ENCODE data around the gene BBIP1. TPM values are rescaled to one million over a fixed set of nuclear protein-coding genes. Genes with fewer than 3 reads are reported as not detected.
"Not testable (repeated sequence)": the region's sequence is repeated elsewhere in the genome, so short reads cannot be mapped to it uniquely, and the experiment has no call there.

Gene BBIP1
- total RNA-seq, 1 donor from 2014 or later = 32.4 TPM

GRCh38 chr10:110868981-110869380, 50.0 kb downstream of the BBIP1 start:
- intact Hi-C loops (cut with DNase I) = no loop called here
- peak overlapping the region; percentile 43 for H3K27ac ChIP-seq
- no peaks in the 10 kb centered on the region for H3K27me3 ChIP-seq (ENCODE audit: low read depth)
- H3K4me1 ChIP-seq = peaks cover 56% of the 10 kb centered on the region
- H3K36me3 ChIP-seq = no peaks in the 10 kb centered on the region
- DNase-seq (no peak), ATAC-seq (no peak)
- H3K9me3 ChIP-seq = no peaks in the 10 kb centered on the region
- TF ChIP-seq CTCF (IDR thresholded peaks at IDR 0.05) = no peak
- H3K4me3 ChIP-seq = no peak overlapping the region

GRCh38 chr10:110867807-110868465, 51.0 kb downstream of the BBIP1 start:
- H3K27ac ChIP-seq = peak overlapping the region; percentile 47
- TF ChIP-seq CTCF (IDR thresholded peaks at IDR 0.05) = no peak
- H3K4me1 ChIP-seq = peaks cover 57% of the 10 kb centered on the region
- H3K27me3 ChIP-seq (ENCODE audit: low read depth) = no peaks in the 10 kb centered on the region
- DNase-seq = no peak
- intact Hi-C loops (cut with DNase I) = no loop called here
- no peak for ATAC-seq
- no peak overlapping the region for H3K4me3 ChIP-seq
- no peaks in the 10 kb centered on the region for H3K36me3 ChIP-seq
- no peaks in the 10 kb centered on the region for H3K9me3 ChIP-seq

- H3K27me3 ChIP-seq (ENCODE audit: low read depth); ATAC-seq; DNase-seq; intact Hi-C loops (cut with DNase I); H3K9me3 ChIP-seq; H3K4me3 ChIP-seq; H3K36me3 ChIP-seq: not testable (repeated sequence)
- peak overlapping the region; percentile 91 for H3K27ac ChIP-seq
- peaks cover 64% of the 10 kb centered on the region for H3K4me1 ChIP-seq
Measured at GRCh38 chr10:110867011-110867806, 51.8 kb downstream of the BBIP1 start.

- peak overlapping the region; percentile 91 for H3K27ac ChIP-seq
- intact Hi-C loops (cut with DNase I) = no loop called here
- H3K4me3 ChIP-seq = no peak overlapping the region
- no peak for DNase-seq
- no peaks in the 10 kb centered on the region for H3K27me3 ChIP-seq (ENCODE audit: low read depth)
- H3K4me1 ChIP-seq = peaks cover 72% of the 10 kb centered on the region
- no peak for TF ChIP-seq CTCF (IDR thresholded peaks at IDR 0.05)
- H3K36me3 ChIP-seq = no peaks in the 10 kb centered on the region
- no peaks in the 10 kb centered on the region for H3K9me3 ChIP-seq
- ATAC-seq = peak; percentile 12 to 24
Measured at GRCh38 chr10:110865809-110866482, 53.0 kb downstream of the BBIP1 start.

GRCh38 chr10:110865186-110865808, 53.7 kb downstream of the BBIP1 start:
- H3K4me3 ChIP-seq = peak overlapping the region; percentile 33
- H3K27me3 ChIP-seq (ENCODE audit: low read depth) = no peaks in the 10 kb centered on the region
- peaks cover 72% of the 10 kb centered on the region for H3K4me1 ChIP-seq
- peak overlapping the region; percentile 91 for H3K27ac ChIP-seq
- ATAC-seq (peak; percentile 34 to 35), DNase-seq (no peak)
- H3K36me3 ChIP-seq = no peaks in the 10 kb centered on the region
- intact Hi-C loops (cut with DNase I) = no loop called here
- TF ChIP-seq CTCF (IDR thresholded peaks at IDR 0.05) = no peak
- H3K9me3 ChIP-seq = no peaks in the 10 kb centered on the region
